OCI-LY3 (cell line): ENCODE measurements around the gene CDH6.

Source experiments
- H2AFZ ChIP-seq: fragments of 200-600, 300-600 bp; shearing (Covaris generic); 2 replicates; pipeline ENCODE4 v1.6.0; 2014; ENCODE audit warnings: antibody characterized with exemption, low read depth, low read length
- H3K27ac ChIP-seq: fragments of 200-600, 300-600 bp; sonication (generic); 2 replicates; pipeline ENCODE4 v1.5.1; 2014; ENCODE audit warnings: mild to moderate bottlenecking, low read length, moderate library complexity, mixed read lengths
- H3K27me3 ChIP-seq: fragments of 200-600, 300-600 bp; sonication (generic); 2 replicates; pipeline ENCODE4 v1.6.1; 2014; ENCODE audit warnings: low read depth, low read length, mixed read lengths
- H3K36me3 ChIP-seq: fragments of 200-600, 300-600 bp; sonication (generic); replicated peaks from 2 replicates; pipeline ENCODE3; 2014; ENCODE audit warnings: low read depth, low read length, mixed read lengths
- H3K4me1 ChIP-seq: fragments of 300-600, 200-600 bp; sonication (generic); 2 replicates; pipeline ENCODE4 v1.6.1; 2014; ENCODE audit warnings: low read length, mixed read lengths
- H3K4me2 ChIP-seq: fragments of 200-600, 300-600 bp; sonication (generic); 2 replicates; pipeline ENCODE4 v1.6.1; 2014; ENCODE audit warnings: low read length, mixed read lengths
- H3K4me3 ChIP-seq: fragments of 300-600, 200-600 bp; sonication (generic); 2 replicates; pipeline ENCODE4 v1.5.1; 2014; ENCODE audit warnings: antibody characterized with exemption, mild to moderate bottlenecking, low read length, moderate library complexity
- H3K79me2 ChIP-seq: fragments of 300-600, 200-600 bp; shearing (Covaris generic); 2 replicates; pipeline ENCODE4 v1.6.1; 2014; ENCODE audit warnings: mild to moderate bottlenecking, low read length, mixed read lengths
- H3K9ac ChIP-seq: fragments of 300-600, 200-600 bp; shearing (Covaris generic); 2 replicates; pipeline ENCODE4 v1.6.0; 2014; ENCODE audit warnings: mild to moderate bottlenecking, low read length, moderate library complexity
- H3K9me3 ChIP-seq: fragments of 200-600, 300-600 bp; shearing (Covaris generic); 2 replicates; pipeline ENCODE4 v1.6.1; 2014; ENCODE audit warnings: low read length, mixed read lengths; ENCODE audit not compliant: insufficient read depth
- H4K20me1 ChIP-seq: fragments of 200-600, 300-600 bp; sonication (generic); 2 replicates; pipeline ENCODE4 v1.6.1; 2016; ENCODE audit warnings: low read length, mixed read lengths; ENCODE audit not compliant: insufficient read depth
- CTCF ChIP-seq: fragments of 200-600, 300-600 bp; sonication (generic); IDR thresholded peaks from 2 replicates; pipeline ENCODE4 v1.5.1; 2014; ENCODE audit warnings: antibody characterized with exemption, low read length, low read depth
- EZH2phosphoT487 ChIP-seq: fragments of 200-600 bp; shearing (Covaris generic); IDR thresholded peaks from 2 replicates; pipeline ENCODE4 v1.6.1; 2018; ENCODE audit warnings: antibody characterized with exemption, mixed run types, low read depth

The CDH6 gene

GRCh38 chr5:31187591-31187990 is 5.9 kb upstream of the CDH6 start:
- no peak overlapping the region for H3K9ac ChIP-seq
- no peak overlapping the region for H2AFZ ChIP-seq
- no peaks in the 10 kb centered on the region for H4K20me1 ChIP-seq
- H3K79me2 ChIP-seq: no peaks in the 10 kb centered on the region
- H3K9me3 ChIP-seq: no peaks in the 10 kb centered on the region
- H3K27ac ChIP-seq: no peak overlapping the region
- H3K4me2 ChIP-seq: no peak overlapping the region
- no peak overlapping the region for H3K4me3 ChIP-seq
- H3K36me3 ChIP-seq: no peaks in the 10 kb centered on the region
- H3K4me1 ChIP-seq: no peaks in the 10 kb centered on the region
- TF ChIP-seq EZH2phosphoT487: no peak
- no peak for TF ChIP-seq CTCF
- no peaks in the 10 kb centered on the region for H3K27me3 ChIP-seq

- H3K9ac ChIP-seq: no peak overlapping the region
- no peak overlapping the region for H3K4me3 ChIP-seq
- H3K27ac ChIP-seq: no peak overlapping the region
- no peaks in the 10 kb centered on the region for H3K9me3 ChIP-seq
- H3K79me2 ChIP-seq: no peaks in the 10 kb centered on the region
- no peak overlapping the region for H2AFZ ChIP-seq
- H3K27me3 ChIP-seq: no peaks in the 10 kb centered on the region
- H4K20me1 ChIP-seq: no peaks in the 10 kb centered on the region
- peaks cover 7% of the 10 kb centered on the region; the same call in 1 of the 2 replicates for H3K4me1 ChIP-seq
- H3K4me2 ChIP-seq: no peak overlapping the region
- TF ChIP-seq EZH2phosphoT487: no peak
- TF ChIP-seq CTCF: no peak
- no peaks in the 10 kb centered on the region for H3K36me3 ChIP-seq
Measured at GRCh38 chr5:31192442-31192841, 1.0 kb upstream of the CDH6 start.

GRCh38 chr5:31193116-31193515 is 370 bp upstream of the CDH6 start:
- Histone ChIP-seq H4K20me1 (no peaks in the 10 kb centered on the region), H3K36me3 (no peaks in the 10 kb centered on the region), H2AFZ (no peak overlapping the region), H3K27me3 (no peaks in the 10 kb centered on the region), H3K4me3 (no peak overlapping the region), H3K4me2 (no peak overlapping the region), H3K9me3 (no peaks in the 10 kb centered on the region), H3K4me1 (peaks cover 7% of the 10 kb centered on the region; the same call in 1 of the 2 replicates), H3K9ac (no peak overlapping the region), H3K79me2 (no peaks in the 10 kb centered on the region), H3K27ac (no peak overlapping the region)
- no peak for TF ChIP-seq CTCF
- no peak for TF ChIP-seq EZH2phosphoT487

- H3K4me3 ChIP-seq: no peak overlapping the region
- no peak overlapping the region for H3K27ac ChIP-seq
- H3K9me3 ChIP-seq: no peaks in the 10 kb centered on the region
- H3K4me2 ChIP-seq: peak overlapping the region; percentile 58; the same call in 1 of the 2 replicates
- H3K9ac ChIP-seq: no peak overlapping the region
- no peaks in the 10 kb centered on the region for H3K36me3 ChIP-seq
- no peaks in the 10 kb centered on the region for H4K20me1 ChIP-seq
- H3K79me2 ChIP-seq: no peaks in the 10 kb centered on the region
- no peak overlapping the region for H2AFZ ChIP-seq
- TF ChIP-seq EZH2phosphoT487 (no peak), CTCF (no peak)
- H3K27me3 ChIP-seq: no peaks in the 10 kb centered on the region
- peaks cover 7% of the 10 kb centered on the region; the same call in 1 of the 2 replicates for H3K4me1 ChIP-seq
Measured at GRCh38 chr5:31194468-31194813, 955 bp downstream of the CDH6 start.
